Neuronal stem cell (in vitro differentiated cells): ENCODE results near the gene SAP30BP.
A peak's percentile ranks its signal among the peaks of the same experiment; 100 is the strongest.

ENCODE experiments used
- DNase-seq: peaks from one replicate; pipeline ENCODE4 v3.0.0-alpha.2; 2013; ENCODE audit warnings: low spot score
- H2AFZ ChIP-seq: one replicate; pipeline ENCODE4 v1.6.1; 2013; ENCODE audit warnings: mild to moderate bottlenecking, low read length, inconsistent platforms
- H2AK5ac ChIP-seq: 2 replicates; pipeline ENCODE4 v1.6.1; 2013; ENCODE audit warnings: low read depth, mild to moderate bottlenecking, inconsistent platforms, low read length, moderate library complexity, mixed read lengths
- H2BK120ac ChIP-seq: 2 replicates; pipeline ENCODE4 v1.6.1; 2013; ENCODE audit warnings: low read depth, mild to moderate bottlenecking, inconsistent platforms, low read length, moderate library complexity, mixed read lengths
- H2BK12ac ChIP-seq: one replicate; pipeline ENCODE4 v1.6.1; 2013; ENCODE audit warnings: low read length, inconsistent platforms
- H2BK15ac ChIP-seq: 2 replicates; pipeline ENCODE4 v1.6.1; 2013; ENCODE audit warnings: mild to moderate bottlenecking, low read length, inconsistent platforms, mixed read lengths
- H2BK5ac ChIP-seq: one replicate; pipeline ENCODE4 v1.6.1; 2013; ENCODE audit warnings: inconsistent platforms, mild to moderate bottlenecking, low read length, moderate library complexity
- H3K14ac ChIP-seq: one replicate; pipeline ENCODE4 v1.6.1; 2013; ENCODE audit warnings: low read length, inconsistent platforms
- H3K18ac ChIP-seq: 2 replicates; pipeline ENCODE4 v1.6.1; 2013; ENCODE audit warnings: low read length, inconsistent platforms
- H3K23ac ChIP-seq: 2 replicates; pipeline ENCODE4 v1.6.1; 2013; ENCODE audit warnings: low read depth, mild to moderate bottlenecking, mixed read lengths, low read length, inconsistent platforms; ENCODE audit not compliant: poor library complexity
- H3K27ac ChIP-seq: replicated peaks from 3 replicates; pipeline ENCODE4 v1.5.1; 2013; ENCODE audit warnings: low read length, inconsistent platforms
- H3K27me3 ChIP-seq, 3 experiments: 2 replicates each; pipeline ENCODE4 v1.6.1; 2013; ENCODE audit warnings: low read length in 3 of 3, mild to moderate bottlenecking in 2 of 3, inconsistent platforms in 1 of 3, low read depth in 1 of 3, mixed read lengths in 1 of 3, moderate library complexity in 1 of 3; ENCODE audit not compliant: control insufficient read depth in 3 of 3, insufficient read depth in 3 of 3
- H3K36me3 ChIP-seq, 2 donors: replicated peaks in 1 of 2; 2 replicates each; pipeline ENCODE4 v1.6.1; 2013; ENCODE audit warnings: low read length in 2 of 2; ENCODE audit not compliant: control insufficient read depth in 2 of 2, insufficient read depth in 2 of 2
- H3K4ac ChIP-seq: 2 replicates; pipeline ENCODE4 v1.6.1; 2013; ENCODE audit warnings: inconsistent platforms, mild to moderate bottlenecking, low read length, moderate library complexity
- H3K4me1 ChIP-seq, 2 donors: 1 replicate in 1 of 2; 2 replicates in 1 of 2; pipeline ENCODE4 v1.6.1; 2013; ENCODE audit warnings: low read length in 2 of 2, low read depth in 1 of 2; ENCODE audit not compliant: control insufficient read depth in 2 of 2, insufficient read depth in 1 of 2
- H3K4me2 ChIP-seq: one replicate; pipeline ENCODE4 v1.6.1; 2013; ENCODE audit warnings: mild to moderate bottlenecking, low read length, inconsistent platforms; ENCODE audit not compliant: insufficient read depth, poor library complexity, severe bottlenecking
- H3K4me3 ChIP-seq, 2 donors: 2 replicates each; pipeline ENCODE4 v1.5.1; 2013; ENCODE audit warnings: low read length in 2 of 2, mild to moderate bottlenecking in 2 of 2, inconsistent platforms in 1 of 2, moderate library complexity in 1 of 2
- H3K79me1 ChIP-seq: one replicate; pipeline ENCODE4 v1.6.1; 2013; ENCODE audit warnings: low read depth, mild to moderate bottlenecking, inconsistent platforms, low read length, moderate library complexity
- H3K9ac ChIP-seq: one replicate; pipeline ENCODE4 v1.6.1; 2013; ENCODE audit warnings: mild to moderate bottlenecking, low read depth, low read length, inconsistent platforms; ENCODE audit not compliant: poor library complexity
- H3K9me3 ChIP-seq, 2 donors: replicated peaks in 1 of 2; 2 replicates each; pipeline versions ENCODE3 to v1.6.1; 2013; ENCODE audit warnings: low read length in 2 of 2, mild to moderate bottlenecking in 2 of 2, inconsistent platforms in 1 of 2, low read depth in 1 of 2, mixed read lengths in 1 of 2, moderate library complexity in 1 of 2; ENCODE audit not compliant: control insufficient read depth in 2 of 2, insufficient read depth in 1 of 2
- H4K8ac ChIP-seq: one replicate; pipeline ENCODE4 v1.6.1; 2013; ENCODE audit warnings: low read depth, mild to moderate bottlenecking, inconsistent platforms, low read length, moderate library complexity
- H4K91ac ChIP-seq: one replicate; pipeline ENCODE4 v1.6.1; 2013; ENCODE audit warnings: low read length, low read depth, mild to moderate bottlenecking, inconsistent platforms; ENCODE audit not compliant: poor library complexity
- WGBS, 2 donors: extraction: QIAGEN DNeasy Blood & Tissue Kit; methylation state at CpG; one replicate each; pipeline ENCODE4 v1.1.7; 2013; ENCODE audit warnings: missing lambda C conversion rate in 2 of 2, mixed read lengths in 1 of 2; ENCODE audit not compliant: insufficient read length in 2 of 2, insufficient replicate concordance in 1 of 2; ENCODE audit errors: extremely low coverage in 2 of 2; 5-methylcytosine and 5-hydroxymethylcytosine counted together

Gene SAP30BP

GRCh38 chr17:75707079-75707571 is 40.0 kb downstream of the SAP30BP start:
- no peak for DNase-seq
- no peak overlapping the region for H2AK5ac ChIP-seq
- H3K4ac ChIP-seq: no peak overlapping the region
- no peaks in the 10 kb centered on the region for H3K9me3 ChIP-seq
- H4K8ac ChIP-seq: no peak overlapping the region
- H3K14ac ChIP-seq: no peak overlapping the region
- no peak overlapping the region for H3K27ac ChIP-seq
- H3K79me1 ChIP-seq: no peaks in the 10 kb centered on the region
- H3K23ac ChIP-seq: no peak overlapping the region
- WGBS, 2 donors: no CpG with 5 or more reads among the region's 12 CpGs
- no peak overlapping the region for H3K9ac ChIP-seq
- H3K36me3 ChIP-seq: peaks cover 43 to 67% of the 10 kb centered on the region in 2 donors
- no peak overlapping the region for H3K4me2 ChIP-seq
- no peak overlapping the region for H2BK12ac ChIP-seq
- H3K4me1 ChIP-seq: no peaks in the 10 kb centered on the region
- no peak overlapping the region for H2BK5ac ChIP-seq
- H4K91ac ChIP-seq: no peak overlapping the region
- no peak overlapping the region for H2BK15ac ChIP-seq
- peak overlapping the region; percentile 30 for H3K18ac ChIP-seq
- no peak overlapping the region for H3K4me3 ChIP-seq
- H2AFZ ChIP-seq: no peak overlapping the region
- H3K27me3 ChIP-seq: no peaks in the 10 kb centered on the region
- no peak overlapping the region for H2BK120ac ChIP-seq

- Histone ChIP-seq H3K27me3 (no peaks in the 10 kb centered on the region), H2BK12ac (no peak overlapping the region), H4K91ac (no peak overlapping the region), H2BK120ac (no peak overlapping the region), H3K14ac (no peak overlapping the region), H3K18ac (no peak overlapping the region), H3K23ac (no peak overlapping the region), H3K79me1 (no peaks in the 10 kb centered on the region), H2BK15ac (no peak overlapping the region), H2AFZ (no peak overlapping the region), H3K36me3 (peaks cover 2 to 14% of the 10 kb centered on the region in 2 donors), H2AK5ac (no peak overlapping the region), H3K4me3 (no peak overlapping the region), H3K27ac (no peak overlapping the region), H2BK5ac (no peak overlapping the region), H3K9me3 (no peaks in the 10 kb centered on the region), H3K4me2 (no peak overlapping the region), H3K4ac (no peak overlapping the region), H3K4me1 (no peaks in the 10 kb centered on the region), H3K9ac (no peak overlapping the region), H4K8ac (no peak overlapping the region)
- DNase-seq: no peak
- WGBS, 2 donors: no CpG with 5 or more reads among the region's 2 CpGs
Observed at GRCh38 chr17:75712446-75712845, 45.3 kb downstream of the SAP30BP start.

- Histone ChIP-seq H4K8ac (no peak overlapping the region), H3K23ac (no peak overlapping the region), H2AK5ac (peak overlapping the region; percentile 37), H4K91ac (no peak overlapping the region), H3K4ac (no peak overlapping the region), H3K36me3 (no peaks in the 10 kb centered on the region), H3K79me1 (no peaks in the 10 kb centered on the region), H2BK5ac (peak overlapping the region; percentile 53), H3K4me1 (peaks cover 0 to 4% of the 10 kb centered on the region in 2 donors), H3K4me2 (no peak overlapping the region), H3K18ac (no peak overlapping the region), H2BK120ac (no peak overlapping the region), H3K14ac (no peak overlapping the region), H2AFZ (no peak overlapping the region), H3K27ac (no peak overlapping the region), H2BK15ac (no peak overlapping the region), H3K9ac (no peak overlapping the region), H2BK12ac (no peak overlapping the region), H3K9me3 (peaks cover 0 to 2% of the 10 kb centered on the region in 2 donors), H3K27me3 (peaks cover 8 to 70% (median 34%) of the 10 kb centered on the region in 3 experiments), H3K4me3 (no peak overlapping the region)
- WGBS, 2 donors: no CpG with 5 or more reads among the region's 2 CpGs
- no peak for DNase-seq
Observed at GRCh38 chr17:75719732-75720131, 52.6 kb downstream of the SAP30BP start.

- H3K4me1 ChIP-seq: peaks cover 0 to 4% of the 10 kb centered on the region in 2 donors
- H3K27me3 ChIP-seq: peaks cover 8 to 80% (median 34%) of the 10 kb centered on the region in 3 experiments
- peak within 1 kb of the TSS; percentile 63 for H2AK5ac ChIP-seq
- peak within 1 kb of the TSS; percentile 93 for H3K18ac ChIP-seq
- no CpG with 5 or more reads among the region's 70 CpGs for WGBS, 2 donors
- H2BK12ac ChIP-seq: peak within 1 kb of the TSS; percentile 84
- no peak within 1 kb of the TSS for H3K27ac ChIP-seq
- peak within 1 kb of the TSS; percentile 94 for H2BK15ac ChIP-seq
- peak within 1 kb of the TSS; percentile 2 to 76 for H3K4me3 ChIP-seq
- no peaks in the 10 kb centered on the region for H3K79me1 ChIP-seq
- no peak within 1 kb of the TSS for H2BK120ac ChIP-seq
- no peak within 1 kb of the TSS for H4K91ac ChIP-seq
- no peaks in the 10 kb centered on the region for H3K36me3 ChIP-seq
- peak within 1 kb of the TSS; percentile 75 for H2BK5ac ChIP-seq
- H3K9ac ChIP-seq: peak within 1 kb of the TSS; percentile 86
- H3K14ac ChIP-seq: peak within 1 kb of the TSS; percentile 89
- H4K8ac ChIP-seq: peak within 1 kb of the TSS; percentile 3
- peak within 1 kb of the TSS; percentile 37 for H3K4ac ChIP-seq
- DNase-seq: peak; percentile 21
- H3K9me3 ChIP-seq: peaks cover 0 to 2% of the 10 kb centered on the region in 2 donors
- H3K4me2 ChIP-seq: peak within 1 kb of the TSS; percentile 69
- peak within 1 kb of the TSS; percentile 87 for H2AFZ ChIP-seq
- H3K23ac ChIP-seq: peak within 1 kb of the TSS; percentile 91
Observed at GRCh38 chr17:75720656-75721462, 53.7 kb downstream of the SAP30BP start, which contains the start of gene ITGB4. ITGB4 (plus strand) TSS chr17:75721459; CDS start chr17:75724704, 3,245 bp downstream.
